Measurements from ENCODE around the gene LOXHD1.

Gene LOXHD1

GRCh38 chr18:46686186-46686585 lies 29.2 kb upstream of the LOXHD1 start:
- Histone ChIP-seq H3K36me3 (ENCODE audit: control insufficient read depth in 5 of 5, insufficient read depth in 5 of 5, low read length in 5 of 5) (no peaks in the 10 kb centered on the region), H3K27me3 (ENCODE audit: control insufficient read depth in 5 of 5, insufficient read depth in 4 of 5, low read length in 5 of 5) (no peaks in the 10 kb centered on the region), H3K9ac (ENCODE audit: low read length in 5 of 5) (no peak overlapping the region), H3K4me3 (ENCODE audit: low read depth in 1 of 5, low read length in 5 of 5) (no peak overlapping the region), H3K27ac (ENCODE audit: low read depth, low read length) (no peak overlapping the region), H3K4me1 (ENCODE audit: control insufficient read depth in 5 of 5, insufficient read depth in 5 of 5, low read length in 5 of 5) (no peaks in the 10 kb centered on the region), H3K9me3 (ENCODE audit: control insufficient read depth in 5 of 5, low read length in 5 of 5) (no peaks in the 10 kb centered on the region)

DNA sequence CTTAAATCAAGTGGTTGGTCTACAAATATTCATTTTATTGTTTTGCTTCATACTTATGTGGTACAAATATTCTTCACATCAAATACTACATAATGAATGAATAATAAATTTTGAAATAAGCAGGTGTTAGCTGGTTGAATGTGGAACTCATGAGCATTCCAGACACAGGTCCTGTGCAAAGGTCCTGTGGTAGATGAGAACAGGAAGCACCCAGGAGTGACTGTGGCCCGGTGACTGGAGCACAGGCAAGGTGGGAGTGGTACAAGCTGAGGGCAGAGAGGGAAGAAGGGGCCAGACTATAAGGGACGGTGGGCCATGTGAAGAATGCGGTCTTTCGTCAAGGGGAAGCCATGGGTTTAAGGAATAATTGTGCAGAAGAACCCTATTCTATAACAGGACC lies 26.2 kb upstream of the LOXHD1 start:
- no peak overlapping the region for H3K9ac ChIP-seq (ENCODE audit: low read length in 5 of 5)

DNA sequence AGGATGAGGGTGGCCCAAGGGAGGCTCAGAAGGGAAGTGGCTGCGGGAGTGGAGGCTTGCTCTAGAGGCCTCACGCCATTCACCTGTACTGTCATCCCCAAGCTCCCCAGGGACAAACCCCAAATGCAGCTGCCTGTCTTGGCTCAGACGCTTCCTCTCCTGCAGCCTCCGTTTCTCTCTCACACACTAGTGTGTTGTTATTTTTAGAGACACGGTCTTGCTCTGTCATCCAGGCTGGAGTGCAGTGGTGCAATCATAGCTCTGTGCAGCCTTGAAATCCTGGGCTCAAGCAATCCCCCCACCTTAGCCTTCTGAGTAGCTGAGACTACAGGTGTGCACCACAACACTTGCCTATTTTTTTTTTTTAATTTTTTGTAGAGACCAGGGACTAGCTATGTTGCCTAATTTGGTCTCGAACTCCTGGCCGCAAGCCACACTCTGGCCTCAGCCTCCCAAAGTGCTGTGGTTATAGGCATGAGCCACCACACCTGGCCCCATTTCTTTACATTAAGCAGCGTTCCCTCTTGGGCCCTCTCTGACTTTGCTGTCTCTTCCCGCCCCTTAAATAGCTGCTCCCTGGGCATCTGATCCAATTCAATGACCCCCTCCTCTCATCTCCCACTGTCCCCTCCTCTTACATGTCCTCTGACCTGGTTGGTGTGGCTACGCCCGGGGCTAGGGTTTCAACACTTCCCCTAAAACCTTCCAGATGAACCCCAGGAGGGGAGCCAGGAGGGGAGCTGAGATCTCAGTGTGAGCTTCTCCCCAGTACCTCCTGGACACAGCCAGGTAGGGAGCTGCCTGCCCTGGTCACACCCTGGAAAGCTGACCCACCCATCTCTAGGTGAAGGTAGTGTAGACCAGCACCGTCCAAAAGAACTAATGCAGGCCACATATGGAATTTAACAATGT lies 24.0 kb upstream of the LOXHD1 start:
- H3K4me3 ChIP-seq (ENCODE audit: low read depth in 1 of 5, low read length in 5 of 5): no peak overlapping the region
- H3K9me3 ChIP-seq (ENCODE audit: control insufficient read depth in 5 of 5, low read length in 5 of 5): no peaks in the 10 kb centered on the region
- no peak overlapping the region for H3K9ac ChIP-seq (ENCODE audit: low read length in 5 of 5)
- H3K27ac ChIP-seq (ENCODE audit: low read depth, low read length): no peak overlapping the region
- H3K36me3 ChIP-seq (ENCODE audit: control insufficient read depth in 5 of 5, insufficient read depth in 5 of 5, low read length in 5 of 5): no peaks in the 10 kb centered on the region
- H3K4me1 ChIP-seq (ENCODE audit: control insufficient read depth in 5 of 5, insufficient read depth in 5 of 5, low read length in 5 of 5): peaks cover 0 to 3% (median 0%) of the 10 kb centered on the region in 5 donors
- peaks cover 0 to 4% (median 0%) of the 10 kb centered on the region in 5 donors for H3K27me3 ChIP-seq (ENCODE audit: control insufficient read depth in 5 of 5, insufficient read depth in 4 of 5, low read length in 5 of 5)

More for the DNA sequence above, 26.2 kb upstream of the LOXHD1 start:
- Histone ChIP-seq H3K4me3 (ENCODE audit: low read depth in 1 of 5, low read length in 5 of 5) (no peak overlapping the region), H3K27me3 (ENCODE audit: control insufficient read depth in 5 of 5, insufficient read depth in 4 of 5, low read length in 5 of 5) (no peaks in the 10 kb centered on the region), H3K9me3 (ENCODE audit: control insufficient read depth in 5 of 5, low read length in 5 of 5) (no peaks in the 10 kb centered on the region), H3K4me1 (ENCODE audit: control insufficient read depth in 5 of 5, insufficient read depth in 5 of 5, low read length in 5 of 5) (peaks cover 0 to 3% (median 0%) of the 10 kb centered on the region in 5 donors), H3K27ac (ENCODE audit: low read depth, low read length) (no peak overlapping the region), H3K36me3 (ENCODE audit: control insufficient read depth in 5 of 5, insufficient read depth in 5 of 5, low read length in 5 of 5) (no peaks in the 10 kb centered on the region)

- H3K4me3 ChIP-seq (ENCODE audit: low read depth in 1 of 5, low read length in 5 of 5): no peak overlapping the region
- no peak overlapping the region for H3K9ac ChIP-seq (ENCODE audit: low read length in 5 of 5)
- no peaks in the 10 kb centered on the region for H3K36me3 ChIP-seq (ENCODE audit: control insufficient read depth in 5 of 5, insufficient read depth in 5 of 5, low read length in 5 of 5)
- peaks cover 0 to 5% (median under 1%) of the 10 kb centered on the region in 5 donors for H3K27me3 ChIP-seq (ENCODE audit: control insufficient read depth in 5 of 5, insufficient read depth in 4 of 5, low read length in 5 of 5)
- peaks cover 0 to 3% (median 0%) of the 10 kb centered on the region in 5 donors for H3K4me1 ChIP-seq (ENCODE audit: control insufficient read depth in 5 of 5, insufficient read depth in 5 of 5, low read length in 5 of 5)
- H3K9me3 ChIP-seq (ENCODE audit: control insufficient read depth in 5 of 5, low read length in 5 of 5): peaks cover 0 to 1% (median 0%) of the 10 kb centered on the region in 5 donors
- H3K27ac ChIP-seq (ENCODE audit: low read depth, low read length): no peak overlapping the region
Measured at GRCh38 chr18:46679846-46680598, 23.0 kb upstream of the LOXHD1 start.

- H3K9ac ChIP-seq (ENCODE audit: low read length in 5 of 5): no peak overlapping the region
- H3K4me1 ChIP-seq (ENCODE audit: control insufficient read depth in 5 of 5, insufficient read depth in 5 of 5, low read length in 5 of 5): peaks cover 0 to 3% (median 0%) of the 10 kb centered on the region in 5 donors
- no peak overlapping the region for H3K4me3 ChIP-seq (ENCODE audit: low read depth in 1 of 5, low read length in 5 of 5)
- no peaks in the 10 kb centered on the region for H3K36me3 ChIP-seq (ENCODE audit: control insufficient read depth in 5 of 5, insufficient read depth in 5 of 5, low read length in 5 of 5)
- peaks cover 0 to 3% (median 0%) of the 10 kb centered on the region in 5 donors for H3K9me3 ChIP-seq (ENCODE audit: control insufficient read depth in 5 of 5, low read length in 5 of 5)
- H3K27me3 ChIP-seq (ENCODE audit: control insufficient read depth in 5 of 5, insufficient read depth in 4 of 5, low read length in 5 of 5): peaks cover 0 to 10% (median 2%) of the 10 kb centered on the region in 5 donors
- no peak overlapping the region for H3K27ac ChIP-seq (ENCODE audit: low read depth, low read length)
Measured at GRCh38 chr18:46678785-46679399, 21.9 kb upstream of the LOXHD1 start.

- Histone ChIP-seq H3K4me1 (ENCODE audit: control insufficient read depth in 5 of 5, insufficient read depth in 5 of 5, low read length in 5 of 5) (peaks cover 0 to 3% (median 0%) of the 10 kb centered on the region in 5 donors), H3K27me3 (ENCODE audit: control insufficient read depth in 5 of 5, insufficient read depth in 4 of 5, low read length in 5 of 5) (peaks cover 0 to 11% (median 2%) of the 10 kb centered on the region in 5 donors), H3K4me3 (ENCODE audit: low read depth in 1 of 5, low read length in 5 of 5) (no peak overlapping the region), H3K9me3 (ENCODE audit: control insufficient read depth in 5 of 5, low read length in 5 of 5) (peaks cover 0 to 3% (median 0%) of the 10 kb centered on the region in 5 donors), H3K27ac (ENCODE audit: low read depth, low read length) (no peak overlapping the region), H3K36me3 (ENCODE audit: control insufficient read depth in 5 of 5, insufficient read depth in 5 of 5, low read length in 5 of 5) (no peaks in the 10 kb centered on the region), H3K9ac (ENCODE audit: low read length in 5 of 5) (no peak overlapping the region)
Measured at GRCh38 chr18:46678041-46678440, 21.0 kb upstream of the LOXHD1 start.

- no peaks in the 10 kb centered on the region for H3K36me3 ChIP-seq (ENCODE audit: control insufficient read depth in 5 of 5, insufficient read depth in 5 of 5, low read length in 5 of 5)
- H3K4me3 ChIP-seq (ENCODE audit: low read depth in 1 of 5, low read length in 5 of 5): no peak overlapping the region
- no peak overlapping the region for H3K27ac ChIP-seq (ENCODE audit: low read depth, low read length)
- H3K4me1 ChIP-seq (ENCODE audit: control insufficient read depth in 5 of 5, insufficient read depth in 5 of 5, low read length in 5 of 5): peaks cover 0 to 3% (median 0%) of the 10 kb centered on the region in 5 donors
- no peak overlapping the region for H3K9ac ChIP-seq (ENCODE audit: low read length in 5 of 5)
- peaks cover 0 to 11% (median 2%) of the 10 kb centered on the region in 5 donors for H3K27me3 ChIP-seq (ENCODE audit: control insufficient read depth in 5 of 5, insufficient read depth in 4 of 5, low read length in 5 of 5)
- peaks cover 0 to 3% (median 0%) of the 10 kb centered on the region in 5 donors for H3K9me3 ChIP-seq (ENCODE audit: control insufficient read depth in 5 of 5, low read length in 5 of 5)
Measured at GRCh38 chr18:46677611-46678010, 20.6 kb upstream of the LOXHD1 start.

DNA sequence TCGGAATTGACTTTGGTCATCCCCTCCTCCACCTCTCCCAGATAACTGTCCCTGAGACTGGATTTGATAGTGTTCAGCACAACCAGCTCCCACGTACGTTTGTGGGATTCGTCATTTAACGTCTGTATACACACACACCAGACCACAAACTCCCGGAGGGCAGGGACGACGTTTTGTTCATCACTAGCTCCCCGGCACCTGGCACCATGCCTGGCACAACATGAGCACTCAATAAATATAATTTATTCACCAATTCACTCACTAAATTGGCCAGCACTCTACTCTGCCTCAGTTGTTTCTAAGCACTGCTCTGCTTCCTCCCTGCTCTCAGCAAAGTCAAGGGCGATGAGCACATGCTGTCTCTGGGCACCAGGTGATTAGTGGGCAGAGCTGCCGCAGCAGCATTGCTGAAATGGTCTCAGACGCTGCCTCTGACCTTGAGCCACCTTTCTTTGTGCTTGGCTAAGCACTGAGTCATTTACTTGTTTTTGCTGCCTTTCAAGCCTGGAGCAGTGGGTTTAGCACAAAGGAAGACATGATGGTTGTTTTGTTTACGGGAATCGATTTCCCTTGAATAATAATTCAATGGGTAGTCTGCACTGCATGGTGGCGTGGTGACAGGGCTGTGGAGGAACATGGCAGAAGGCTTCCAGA lies 19.3 kb upstream of the LOXHD1 start:
- H3K4me3 ChIP-seq (ENCODE audit: low read depth in 1 of 5, low read length in 5 of 5): no peak overlapping the region
- no peaks in the 10 kb centered on the region for H3K36me3 ChIP-seq (ENCODE audit: control insufficient read depth in 5 of 5, insufficient read depth in 5 of 5, low read length in 5 of 5)
- H3K4me1 ChIP-seq (ENCODE audit: control insufficient read depth in 5 of 5, insufficient read depth in 5 of 5, low read length in 5 of 5): peaks cover 0 to 3% (median 0%) of the 10 kb centered on the region in 5 donors
- H3K27me3 ChIP-seq (ENCODE audit: control insufficient read depth in 5 of 5, insufficient read depth in 4 of 5, low read length in 5 of 5): peaks cover 0 to 11% (median 2%) of the 10 kb centered on the region in 5 donors
- H3K9ac ChIP-seq (ENCODE audit: low read length in 5 of 5): no peak overlapping the region
- H3K9me3 ChIP-seq (ENCODE audit: control insufficient read depth in 5 of 5, low read length in 5 of 5): peaks cover 0 to 3% (median 0%) of the 10 kb centered on the region in 5 donors
- no peak overlapping the region for H3K27ac ChIP-seq (ENCODE audit: low read depth, low read length)

- no peak overlapping the region for H3K4me3 ChIP-seq (ENCODE audit: low read depth in 1 of 5, low read length in 5 of 5)
- peaks cover 0 to 3% (median 0%) of the 10 kb centered on the region in 5 donors for H3K4me1 ChIP-seq (ENCODE audit: control insufficient read depth in 5 of 5, insufficient read depth in 5 of 5, low read length in 5 of 5)
- H3K9me3 ChIP-seq (ENCODE audit: control insufficient read depth in 5 of 5, low read length in 5 of 5): peaks cover 0 to 3% (median 0%) of the 10 kb centered on the region in 5 donors
- H3K36me3 ChIP-seq (ENCODE audit: control insufficient read depth in 5 of 5, insufficient read depth in 5 of 5, low read length in 5 of 5): no peaks in the 10 kb centered on the region
- H3K27ac ChIP-seq (ENCODE audit: low read depth, low read length): no peak overlapping the region
- no peak overlapping the region for H3K9ac ChIP-seq (ENCODE audit: low read length in 5 of 5)
- peaks cover 0 to 11% (median 2%) of the 10 kb centered on the region in 5 donors for H3K27me3 ChIP-seq (ENCODE audit: control insufficient read depth in 5 of 5, insufficient read depth in 4 of 5, low read length in 5 of 5)
Measured at GRCh38 chr18:46675112-46675511, 18.1 kb upstream of the LOXHD1 start.
